GM19043 (cell line): ENCODE results near the gene GABBR1.
"Not testable (repeated sequence)": the region's sequence is repeated elsewhere in the genome, so short reads cannot be mapped to it uniquely, and the experiment has no call there.

ENCODE experiments used
- ATAC-seq: cut with Tn5 transposase; IDR thresholded peaks from one replicate; pipeline ENCODE4 v1.9.1; 2021; ENCODE audit warnings: low read depth; ENCODE audit not compliant: unreplicated experiment

Gene GABBR1

DNA sequence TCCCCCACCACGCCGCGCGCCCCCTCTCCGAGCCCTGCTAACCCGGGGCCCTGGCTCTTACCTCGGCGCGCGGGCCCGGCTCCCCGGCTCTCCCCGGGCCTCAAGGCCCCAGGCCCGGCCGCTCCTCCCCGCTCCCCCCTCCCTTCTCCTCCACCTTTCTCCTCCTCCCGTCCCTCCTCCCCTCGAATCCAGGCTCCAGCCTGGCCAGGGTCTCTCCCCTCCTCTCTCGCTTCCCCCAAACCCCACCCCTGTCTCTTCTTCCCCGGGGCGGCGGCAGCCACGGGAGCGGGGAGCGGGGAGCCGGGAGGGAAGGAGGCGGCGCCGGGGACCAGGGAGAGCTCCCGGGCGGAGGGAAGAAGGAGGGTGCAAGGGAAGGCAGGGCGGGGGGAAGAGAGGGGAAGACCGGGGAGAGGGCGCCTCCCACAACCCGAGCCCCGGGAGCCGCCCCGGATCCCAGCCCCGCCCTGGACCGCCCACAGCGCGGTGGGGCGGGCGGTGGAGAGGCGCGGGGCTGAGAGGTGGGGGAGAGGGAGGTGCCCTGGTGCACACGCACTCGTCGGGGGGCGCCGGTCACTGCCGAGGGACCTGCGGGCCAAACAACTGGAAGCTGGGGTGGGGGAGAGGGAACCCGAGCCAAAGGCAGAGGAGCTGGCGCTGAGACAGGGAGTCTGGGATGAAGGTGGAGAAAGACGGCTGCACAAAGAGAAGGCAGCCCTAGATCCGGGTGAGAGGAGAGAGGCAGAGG, at the start of gene GABBR1:
Gene GABBR1, minus strand, starts transcription at position 395 of the 745 bp plus-strand sequence. CDS start 798 bp downstream, outside the sequence.
- peak; percentile 46 for ATAC-seq

GRCh38 chr6:29681811-29682210, 48.8 kb upstream of the GABBR1 start:
- no peak for ATAC-seq

DNA sequence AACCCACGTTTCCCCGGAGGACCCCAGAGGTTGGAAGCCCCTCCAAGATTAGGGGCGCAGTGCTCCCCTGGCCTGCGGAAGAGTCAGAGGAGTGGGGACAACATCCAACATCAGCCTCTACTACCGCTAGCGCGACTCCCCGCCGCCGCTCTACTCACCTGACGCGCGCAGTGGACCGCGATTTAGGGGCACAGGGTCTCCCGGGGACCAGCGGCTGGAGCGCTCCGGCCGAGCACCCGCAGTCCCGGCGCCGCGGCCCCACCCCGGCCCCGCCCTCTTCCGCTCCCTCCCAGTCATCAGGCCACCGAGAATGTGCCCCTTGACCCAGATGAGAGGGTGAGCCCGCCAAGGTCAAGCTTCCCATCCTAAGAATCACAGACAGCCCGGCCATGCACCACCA, 47.9 kb upstream of the GABBR1 start, which contains the start of gene ZFP57:
Gene ZFP57, minus strand, starts transcription at position 249 of the 400 bp plus-strand sequence. CDS start 4,149 bp downstream, outside the sequence.
- no peak for ATAC-seq

- ATAC-seq, result no peak
Measured at GRCh38 chr6:29680416-29680815, 47.4 kb upstream of the GABBR1 start.

- ATAC-seq, result no peak
Measured at GRCh38 chr6:29679962-29680361, 47.0 kb upstream of the GABBR1 start.

GRCh38 chr6:29678114-29678513, 45.1 kb upstream of the GABBR1 start:
- ATAC-seq, result no peak

GRCh38 chr6:29676981-29677601, 44.1 kb upstream of the GABBR1 start:
- ATAC-seq, result no peak

- ATAC-seq, result no peak
Measured at GRCh38 chr6:29675561-29675960, 42.6 kb upstream of the GABBR1 start.

DNA sequence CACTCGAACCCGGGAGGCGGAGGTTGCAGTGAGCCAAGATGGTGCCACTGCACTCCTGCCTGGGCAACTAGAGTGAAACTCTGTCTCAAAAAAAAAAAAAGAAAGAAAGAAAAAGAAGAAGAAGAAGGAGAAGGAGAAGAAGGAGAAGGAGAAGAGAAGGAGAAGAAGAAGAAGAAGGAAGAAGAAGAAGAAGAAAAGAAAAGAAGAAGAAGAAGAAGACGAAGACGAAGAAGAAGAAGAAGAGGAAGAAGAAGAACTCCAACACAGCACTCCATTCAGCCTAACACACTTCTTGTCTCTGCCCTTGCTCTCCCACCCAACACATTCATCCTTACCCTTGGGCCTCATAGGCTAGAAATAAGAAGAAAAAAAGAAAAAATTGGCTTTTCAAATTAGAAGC, 41.0 kb upstream of the GABBR1 start:
- no peak for ATAC-seq

GRCh38 chr6:29673161-29673560, 40.2 kb upstream of the GABBR1 start:
- no peak for ATAC-seq

DNA sequence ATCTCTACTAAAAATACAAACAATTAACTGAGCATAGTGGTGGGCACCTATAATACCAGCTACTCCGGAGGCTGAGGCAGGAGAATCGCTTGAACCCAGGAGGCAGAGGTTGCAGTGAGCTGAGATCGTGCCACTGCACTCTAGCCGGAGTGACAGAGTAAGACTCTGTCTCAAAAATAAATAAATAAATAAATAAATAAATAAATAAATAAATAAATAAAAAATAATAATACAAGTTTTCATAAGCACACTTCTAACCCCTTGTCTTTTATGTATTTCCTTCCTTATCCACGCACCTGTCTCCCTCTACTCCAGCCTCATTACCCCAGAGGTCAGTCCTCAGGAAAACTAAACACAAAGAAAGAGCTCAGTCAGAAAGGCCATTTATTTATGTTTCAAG, 39.1 kb upstream of the GABBR1 start:
- not testable (repeated sequence) for ATAC-seq

DNA sequence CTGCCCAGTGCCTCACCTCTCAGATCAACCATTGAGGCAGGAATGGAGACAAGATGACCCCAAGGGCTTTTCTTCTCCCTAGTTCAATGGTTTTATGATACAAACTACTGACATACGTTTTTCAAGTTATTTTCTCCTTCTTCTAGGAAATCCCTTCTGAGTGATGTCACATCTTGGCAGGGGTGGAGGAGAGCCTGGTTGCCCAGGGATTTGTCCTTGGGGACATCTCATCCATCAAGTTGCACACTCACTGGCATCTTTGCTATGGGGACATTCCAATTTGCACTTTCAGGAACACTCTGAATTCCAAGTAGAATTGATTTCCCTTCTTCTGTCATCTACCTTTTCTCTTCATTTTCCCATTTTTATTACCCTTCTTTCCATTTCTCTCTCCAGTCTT, 38.0 kb upstream of the GABBR1 start:
- ATAC-seq, result no peak

DNA sequence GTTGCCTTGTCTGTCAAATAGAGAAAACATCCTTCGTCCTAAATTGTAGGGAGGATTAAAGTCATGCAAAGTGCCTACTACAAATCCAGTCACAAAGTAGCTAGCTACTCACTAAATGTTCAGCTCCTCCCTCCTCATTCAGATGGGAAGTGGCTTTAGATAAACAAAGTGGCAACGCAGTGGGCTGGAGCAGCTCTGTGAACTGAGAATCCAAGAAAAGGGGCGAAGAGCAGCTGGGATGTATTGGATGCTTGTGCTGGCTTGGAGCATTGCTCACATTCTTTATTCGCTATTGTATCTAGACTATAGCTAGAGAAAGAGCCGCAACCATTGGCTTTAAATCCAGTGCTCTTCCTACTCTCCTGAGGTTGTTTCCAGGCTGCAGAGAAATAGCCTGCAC, 34.2 kb upstream of the GABBR1 start:
- no peak for ATAC-seq

- no peak for ATAC-seq
Measured at GRCh38 chr6:29666826-29667130, 33.8 kb upstream of the GABBR1 start.

DNA sequence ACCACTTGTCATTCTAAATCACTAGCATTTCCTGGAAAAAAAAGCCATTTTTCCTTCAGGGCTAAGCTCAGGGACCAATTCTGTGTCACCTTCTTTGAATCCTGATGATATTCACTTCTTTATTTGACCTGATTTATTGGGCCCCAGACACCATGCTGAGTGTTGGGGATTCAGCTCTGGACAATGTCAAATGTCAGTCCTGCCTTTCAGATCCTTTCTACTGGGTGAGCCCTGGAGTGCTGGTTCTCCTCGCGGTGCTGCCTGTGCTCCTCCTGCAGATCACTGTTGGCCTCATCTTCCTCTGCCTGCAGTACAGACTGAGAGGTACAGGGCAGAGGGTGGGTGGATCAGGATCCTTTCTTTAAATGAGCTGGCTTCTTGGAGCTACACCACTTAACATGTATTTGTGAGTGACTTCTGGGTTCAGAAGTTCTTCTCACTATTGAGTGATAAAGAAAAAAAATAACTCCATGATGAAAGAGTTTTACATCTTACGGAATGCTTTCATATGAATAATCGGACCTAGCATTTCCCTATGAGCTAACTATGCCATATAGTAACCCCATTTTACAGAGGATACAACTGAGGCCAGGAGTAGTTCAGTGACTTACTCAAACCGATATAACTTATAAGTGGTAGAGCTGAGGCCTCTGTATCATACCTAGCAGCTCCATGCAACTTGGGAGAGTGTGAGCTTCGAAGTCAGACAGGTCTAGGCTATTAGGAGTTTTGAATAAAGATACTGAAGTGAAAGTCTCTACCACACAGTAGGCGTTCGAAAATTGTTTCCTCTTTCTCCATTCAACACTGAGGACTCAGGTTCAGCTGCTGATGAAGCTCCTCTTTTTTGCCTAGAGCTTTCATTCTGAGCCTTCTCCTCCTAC, 33.2 kb upstream of the GABBR1 start:
- no peak for ATAC-seq

- no peak for ATAC-seq
Measured at GRCh38 chr6:29663300-29664042, 30.5 kb upstream of the GABBR1 start.

GRCh38 chr6:29661502-29662141, 28.6 kb upstream of the GABBR1 start:
- not testable (repeated sequence) for ATAC-seq

DNA sequence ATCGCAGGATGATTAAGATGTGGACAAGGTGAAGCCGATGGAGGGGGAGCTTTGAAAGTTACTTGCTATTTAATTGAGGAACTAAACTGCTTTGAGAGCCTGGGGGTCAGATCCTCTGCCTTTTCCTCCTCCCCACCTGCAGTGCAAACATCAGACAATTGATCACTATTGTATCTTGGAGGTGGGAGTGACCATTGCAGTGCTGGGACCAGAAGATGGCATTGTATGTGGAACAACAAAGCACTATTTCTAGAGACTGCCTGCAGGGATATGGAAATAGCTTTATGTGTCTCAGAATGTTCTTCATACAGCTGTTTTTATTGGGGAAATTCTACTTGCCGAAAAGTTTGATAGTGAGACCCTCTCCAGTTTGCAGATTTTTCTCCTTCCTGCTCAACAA, 28.1 kb upstream of the GABBR1 start:
- ATAC-seq, result no peak

DNA sequence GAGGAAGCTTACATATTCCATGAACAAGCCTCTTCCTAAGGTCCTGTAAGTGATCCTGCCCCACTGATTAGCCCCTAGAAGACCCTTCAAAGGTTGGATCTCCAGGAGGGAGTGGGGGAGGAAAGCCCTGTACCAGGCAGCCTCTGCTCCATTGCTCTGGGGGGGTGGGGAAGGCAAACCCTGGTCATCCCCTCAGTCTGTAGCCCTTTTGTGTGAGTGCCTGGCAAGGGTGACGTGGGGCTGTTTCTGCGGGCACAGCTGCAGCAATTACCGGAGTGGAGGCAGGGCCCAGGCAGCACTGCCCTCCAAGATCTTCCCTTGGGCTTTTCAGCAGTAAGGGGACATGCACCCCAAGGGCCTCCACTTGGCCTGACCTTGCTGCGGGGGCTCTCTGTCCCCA, 23.8 kb upstream of the GABBR1 start, which contains the start of gene MOG:
Gene MOG, plus strand, starts transcription at position 295 of the 400 bp plus-strand sequence. CDS start 118 bp downstream, outside the sequence.
- ATAC-seq, result no peak

DNA sequence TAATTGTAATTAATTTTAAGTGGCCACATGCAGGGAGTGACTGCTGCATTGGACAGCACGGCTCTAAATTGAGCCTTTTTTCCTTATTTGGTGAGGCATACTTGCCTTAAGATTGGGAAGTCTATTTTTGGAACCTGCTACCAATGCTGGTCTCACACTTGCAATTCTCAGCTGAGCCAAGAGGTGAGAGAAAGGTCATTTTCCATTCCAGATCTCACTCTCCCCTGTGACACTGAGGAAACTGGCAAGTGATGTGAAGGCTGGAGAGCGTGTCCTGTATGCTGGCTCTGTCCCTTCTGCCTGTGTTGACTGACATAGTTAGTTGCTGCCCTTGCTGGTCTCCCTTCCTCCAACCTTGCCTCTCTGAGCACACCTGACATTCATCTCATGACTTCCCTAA, 23.2 kb upstream of the GABBR1 start:
- no peak for ATAC-seq
